HG03432 (cell line): ENCODE measurements around the gene MED14.
"Not testable (repeated sequence)": the region's sequence is repeated elsewhere in the genome, so short reads cannot be mapped to it uniquely, and the experiment has no call there.

Source experiments
- ATAC-seq: cut with Tn5 transposase; IDR thresholded peaks from one replicate; pipeline ENCODE4 v1.9.1; 2021; ENCODE audit warnings: mild to moderate bottlenecking, moderate library complexity; ENCODE audit not compliant: unreplicated experiment

Gene MED14

DNA sequence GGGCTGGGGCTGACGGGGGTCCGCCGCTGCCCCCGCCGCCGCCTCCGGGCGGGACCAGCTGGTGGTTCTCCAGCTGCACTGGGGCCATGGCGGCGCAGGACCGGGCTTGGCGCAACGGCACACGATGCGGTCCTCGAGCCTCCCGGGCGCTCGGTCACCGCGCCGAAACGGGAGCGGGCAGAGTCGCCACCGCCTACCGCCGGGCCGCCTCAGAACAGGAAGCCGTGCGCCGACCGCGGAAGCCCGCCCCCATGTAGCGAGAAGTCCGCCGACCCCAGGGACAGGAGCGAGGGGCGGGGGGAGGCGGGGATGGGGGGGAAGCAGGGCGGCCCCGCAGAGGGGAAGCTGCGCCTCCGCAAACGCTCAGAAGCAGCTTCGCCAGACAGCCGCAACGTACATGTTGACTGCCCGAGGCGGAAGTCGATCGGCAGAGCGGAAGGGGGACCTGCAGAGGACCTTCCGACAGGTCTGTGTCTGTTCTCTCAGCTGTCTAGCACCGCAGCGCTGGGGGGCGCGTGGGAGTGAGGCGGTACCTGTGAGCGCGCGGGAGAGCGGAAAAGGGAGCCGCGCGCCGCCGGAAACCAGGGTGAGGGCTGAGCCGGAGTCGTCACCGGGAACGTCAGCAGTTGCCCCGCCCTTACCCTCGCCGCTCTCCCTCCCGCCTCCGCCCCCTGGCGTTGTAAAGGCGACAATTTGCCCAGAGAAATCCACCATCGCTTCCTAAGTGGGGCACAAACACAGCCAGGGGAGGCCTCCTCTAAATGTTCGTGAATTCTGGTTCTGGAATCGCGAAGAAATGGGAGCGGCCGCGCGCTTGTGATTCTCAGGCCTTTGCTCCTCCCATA is at the start of gene MED14:
MED14 (minus strand) TSS at position 218 of the 845 bp plus-strand sequence; CDS start at position 88, 130 bp downstream.
- ATAC-seq, result peak; percentile 90

DNA sequence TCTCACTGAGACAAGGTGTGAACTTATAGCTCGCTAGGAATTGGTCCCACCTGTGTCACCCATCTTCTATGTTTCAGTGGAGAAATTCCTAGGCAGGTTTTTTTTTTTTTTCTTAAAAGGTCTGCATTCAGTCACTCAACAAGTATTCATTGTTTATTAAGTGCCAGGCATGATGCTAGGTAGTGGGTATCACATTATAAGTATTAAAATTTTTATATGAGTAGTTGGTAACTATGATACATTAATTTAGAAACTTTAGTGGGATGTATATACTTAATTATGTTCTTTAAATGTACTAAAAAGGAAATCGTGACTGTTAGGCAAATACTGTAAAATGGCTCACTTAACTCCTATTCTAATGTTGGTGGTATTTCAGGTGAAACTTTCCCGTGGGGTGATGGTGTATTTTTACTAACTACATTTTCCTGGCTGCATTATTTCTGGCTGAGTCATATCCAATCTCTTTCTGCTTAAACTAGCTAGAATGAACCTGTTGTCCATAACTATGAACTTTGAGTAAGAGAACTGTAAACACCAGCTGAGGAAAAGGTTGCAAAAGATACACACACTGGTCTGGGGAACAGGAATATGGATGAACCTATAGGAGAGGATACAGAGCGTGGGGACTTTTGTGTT is 49.3 kb upstream of the MED14 start:
- ATAC-seq, result no peak

DNA sequence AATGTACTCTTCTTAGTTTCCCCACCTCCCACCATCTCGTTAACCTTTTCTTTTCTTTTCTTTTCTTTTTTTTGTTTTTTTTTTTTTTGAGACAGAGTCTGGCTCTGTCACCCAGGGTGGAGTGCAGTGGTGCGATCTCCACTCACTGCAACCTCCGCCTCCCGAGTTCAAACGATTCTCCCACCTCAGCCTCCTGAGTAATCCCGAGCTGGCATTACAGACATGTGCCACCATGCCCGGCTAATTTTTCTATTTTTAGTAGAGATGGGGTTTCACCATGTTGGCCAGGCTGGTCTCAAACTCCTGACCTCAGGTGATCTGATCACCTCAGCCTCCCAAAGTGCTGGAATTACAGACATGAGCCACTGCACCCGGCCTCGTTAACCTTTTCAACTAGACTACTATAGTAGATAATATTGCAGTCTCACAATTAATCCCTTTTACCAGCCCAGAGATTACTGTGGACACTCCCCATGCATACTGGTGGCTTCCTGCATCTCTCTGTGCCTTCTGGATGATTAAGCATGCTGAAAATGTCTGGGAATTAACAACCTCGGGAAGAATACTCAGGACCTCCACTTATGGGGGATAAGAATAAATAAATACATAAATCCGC is 47.4 kb upstream of the MED14 start:
- ATAC-seq, result not testable (repeated sequence)

DNA sequence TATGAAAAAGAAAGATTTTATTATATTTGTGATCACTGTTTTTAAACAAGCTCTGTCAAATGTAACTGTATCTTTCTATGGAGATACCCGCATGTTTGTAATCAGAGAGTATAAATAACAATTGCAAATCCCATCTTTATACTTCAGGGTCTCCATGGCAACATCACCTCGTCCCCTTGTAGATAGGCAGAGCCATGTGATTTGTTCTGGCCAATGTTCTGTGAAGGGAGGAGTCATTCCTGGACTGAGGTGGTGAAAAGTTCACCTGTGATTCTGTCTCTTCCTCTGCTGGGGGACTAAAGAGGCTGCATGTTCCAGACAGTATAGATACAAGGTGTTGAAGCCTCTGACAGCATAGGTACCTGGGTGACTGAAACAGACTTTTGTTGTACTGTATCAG is 45.6 kb upstream of the MED14 start:
- no peak for ATAC-seq

GRCh38 chrX:40780082-40780481 is 44.7 kb upstream of the MED14 start:
- ATAC-seq, result no peak

- ATAC-seq, result no peak
Observed at GRCh38 chrX:40778861-40779575, 43.7 kb upstream of the MED14 start.

GRCh38 chrX:40773809-40774208 is 38.5 kb upstream of the MED14 start:
- no peak for ATAC-seq

- ATAC-seq, result no peak
Observed at GRCh38 chrX:40773188-40773587, 37.8 kb upstream of the MED14 start.

GRCh38 chrX:40772290-40772689 is 36.9 kb upstream of the MED14 start:
- ATAC-seq, result no peak

DNA sequence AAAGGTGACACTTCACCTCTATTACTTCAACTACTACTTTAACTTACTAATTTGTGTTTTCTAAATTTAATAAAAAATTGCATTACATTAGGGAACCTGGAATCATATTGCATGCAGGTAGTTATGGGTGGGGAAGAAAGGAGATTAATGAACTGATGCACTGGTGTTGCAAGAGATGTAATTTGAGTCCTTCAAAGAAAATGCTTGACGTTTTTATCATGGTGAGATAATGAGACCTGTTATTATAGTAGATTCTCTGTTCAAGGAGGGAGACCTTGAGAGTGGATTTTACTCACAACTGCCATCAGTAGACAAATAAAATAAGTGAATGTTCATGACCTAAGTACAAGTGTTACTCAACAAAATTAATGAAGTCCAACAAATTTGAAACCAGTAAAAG is 26.4 kb upstream of the MED14 start:
- ATAC-seq, result no peak

GRCh38 chrX:40759374-40759773 is 24.0 kb upstream of the MED14 start:
- ATAC-seq, result no peak

- no peak for ATAC-seq
Observed at GRCh38 chrX:40757058-40757457, 21.7 kb upstream of the MED14 start.

DNA sequence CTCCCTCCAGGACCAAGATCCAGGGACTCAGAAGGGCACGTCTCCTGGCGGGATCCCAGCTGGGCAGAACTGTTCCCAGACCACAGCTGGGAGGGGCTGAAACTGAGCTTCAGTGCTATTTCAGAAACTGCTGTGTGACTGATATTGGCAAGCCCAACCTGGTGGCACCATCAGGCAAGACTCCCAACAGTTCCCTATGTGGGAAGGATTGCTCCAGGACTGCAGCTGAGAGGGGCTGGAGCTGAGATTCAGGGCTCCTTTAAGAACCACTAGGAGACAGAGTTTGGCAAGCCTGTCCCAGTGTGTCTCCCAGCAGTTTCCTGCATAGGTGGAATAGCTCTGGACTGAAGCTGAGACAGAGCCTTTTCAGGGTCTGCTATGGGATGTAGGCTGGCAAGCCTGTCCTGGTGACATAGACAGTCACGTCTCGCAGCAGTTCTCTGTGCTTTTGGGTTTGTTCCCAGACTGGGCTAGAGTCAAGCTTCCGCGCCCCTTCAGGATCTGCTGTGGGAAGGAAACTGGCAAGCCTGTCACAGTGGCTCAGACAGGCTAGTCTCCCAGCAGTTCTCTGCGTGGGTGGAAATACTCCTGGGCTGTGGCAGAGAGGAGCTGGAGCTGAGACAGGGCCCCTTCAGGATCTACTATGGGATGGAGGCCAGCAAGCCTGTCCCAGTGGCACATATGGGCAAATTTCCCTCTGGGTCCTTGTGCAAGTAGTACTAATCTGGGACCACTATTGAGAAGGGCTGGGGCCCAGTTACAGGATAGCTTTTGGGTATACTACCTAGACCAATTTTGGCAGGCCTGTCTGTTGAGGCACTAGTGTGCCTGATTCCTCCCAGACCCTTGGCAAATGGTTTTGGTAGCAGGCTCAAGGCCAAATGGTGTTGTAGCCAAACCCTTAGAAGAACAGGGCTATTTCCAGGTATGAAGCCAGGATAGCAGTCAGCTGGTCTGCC is 20.2 kb upstream of the MED14 start:
- no peak for ATAC-seq

DNA sequence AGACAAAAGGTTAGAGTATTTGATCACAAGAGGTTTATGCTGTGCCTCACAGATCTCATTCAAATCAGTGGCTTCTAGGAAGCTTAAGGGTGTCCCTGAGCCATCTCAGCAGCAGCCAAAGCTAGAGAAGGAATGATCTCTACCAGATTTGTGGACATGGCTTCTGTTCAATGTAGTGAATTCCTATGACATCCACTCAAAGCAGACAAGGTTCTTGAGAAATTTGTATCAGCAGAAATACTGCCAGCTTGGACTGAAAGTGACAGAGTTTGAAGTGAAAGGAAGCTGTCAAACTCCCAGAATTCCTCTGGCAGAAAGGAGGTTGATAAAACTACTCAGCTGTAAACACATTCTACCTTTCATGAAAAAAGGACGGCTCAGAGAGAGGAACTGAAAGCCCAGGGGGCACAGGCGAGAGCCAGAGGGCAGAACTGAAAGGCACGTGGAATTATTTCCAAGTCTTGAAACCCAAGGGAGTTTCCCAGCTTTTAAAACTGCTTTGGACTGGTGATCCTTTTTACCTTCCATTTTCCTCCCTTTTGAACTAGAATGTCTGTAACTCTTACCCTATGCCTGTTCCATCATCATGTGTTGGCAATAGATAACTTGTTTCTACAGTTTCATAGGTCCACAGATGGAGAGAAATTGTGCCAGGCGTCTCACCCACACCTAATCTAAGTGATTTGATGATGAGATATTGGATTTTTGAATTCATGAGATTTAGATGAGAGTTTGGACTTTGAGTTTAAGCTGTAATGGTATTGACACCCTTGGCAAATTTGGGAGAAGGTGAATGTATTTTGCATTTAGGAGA is 14.5 kb upstream of the MED14 start:
- ATAC-seq, result peak; percentile 64

DNA sequence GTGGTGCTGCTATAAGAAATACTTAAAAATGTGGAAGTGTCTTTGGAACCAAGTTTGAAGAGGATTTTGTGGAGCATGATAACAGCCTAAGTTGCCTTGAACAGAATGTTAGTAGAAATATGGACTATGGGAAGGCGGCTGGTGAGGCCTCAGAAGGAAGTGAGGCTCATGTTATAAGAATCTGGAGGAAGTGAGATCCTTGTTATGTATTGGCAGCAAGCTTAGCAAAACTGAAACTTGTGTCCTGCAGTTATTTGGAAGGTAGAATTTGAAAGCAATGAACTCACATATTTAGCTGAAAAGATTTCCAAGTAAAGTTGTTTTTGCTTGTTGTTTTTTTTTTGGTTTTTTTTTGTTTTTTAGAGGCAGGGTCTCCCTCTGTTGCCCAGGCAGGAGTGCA is 13.6 kb upstream of the MED14 start:
- no peak for ATAC-seq

GRCh38 chrX:40746521-40746920 is 11.2 kb upstream of the MED14 start:
- ATAC-seq, result no peak

DNA sequence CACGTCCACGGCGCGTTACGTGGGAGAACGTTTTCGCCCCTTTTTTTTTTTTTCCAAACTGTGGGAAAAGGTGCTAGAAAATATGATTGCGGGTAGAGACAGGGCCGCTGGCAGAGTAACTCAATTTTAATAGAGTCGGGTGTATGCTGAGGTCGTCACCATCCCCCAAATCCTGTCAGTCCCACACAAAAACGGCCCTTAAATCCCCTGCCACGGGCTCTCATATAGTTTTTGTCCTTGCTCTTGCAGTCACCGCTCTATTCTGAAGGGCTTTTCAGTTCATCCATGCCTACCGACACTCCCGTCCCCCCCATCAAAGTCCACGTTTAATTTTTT is 796 bp upstream of the MED14 start:
- ATAC-seq, result peak; percentile 3

DNA sequence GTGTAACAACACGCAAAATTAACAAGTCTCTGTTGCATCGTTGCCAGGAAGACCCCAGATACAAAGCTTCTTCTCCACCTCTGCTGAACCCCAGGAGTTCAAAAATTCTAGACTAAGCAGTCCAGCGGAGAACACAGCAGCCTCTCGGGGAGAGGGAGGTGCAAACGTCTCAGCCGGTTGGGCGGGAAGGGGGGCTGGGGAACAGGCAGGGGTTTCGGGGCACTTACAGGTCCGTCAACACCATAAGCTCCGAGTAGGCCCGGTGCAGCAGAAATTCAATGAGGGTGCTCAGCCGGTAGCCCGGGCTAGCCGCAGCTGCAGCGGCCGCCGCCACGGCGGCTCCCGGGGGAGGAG is 394 bp downstream of the MED14 start:
- ATAC-seq, result no peak

GRCh38 chrX:40733706-40734105 is 1.6 kb downstream of the MED14 start:
- no peak for ATAC-seq

DNA sequence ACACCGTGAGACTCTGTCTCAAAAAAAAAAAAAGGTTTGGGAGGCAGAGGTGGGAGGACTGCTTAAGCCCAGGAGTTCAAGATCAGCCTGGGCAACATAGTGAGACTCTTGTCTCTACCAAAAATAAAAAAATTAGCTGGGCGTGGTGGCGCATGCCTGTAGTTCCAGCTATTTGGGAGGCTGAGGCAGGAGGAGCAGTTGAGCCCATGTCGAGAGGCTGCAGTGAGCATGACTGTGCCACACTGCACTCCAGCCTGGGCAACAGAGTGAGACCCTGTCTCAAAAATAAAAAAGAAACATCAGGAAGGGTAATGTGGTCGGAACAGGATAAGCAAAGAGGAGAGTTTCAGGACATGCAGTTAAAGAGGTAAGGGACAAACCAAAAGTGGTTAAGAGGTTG is 2.8 kb downstream of the MED14 start:
- not testable (repeated sequence) for ATAC-seq
